GM18520 (cell line): ENCODE data around the gene HDAC3.
A peak's percentile ranks its signal among the peaks of the same experiment; 100 is the strongest.

Experiments
- ATAC-seq: cut with Tn5 transposase; IDR thresholded peaks from one replicate; pipeline ENCODE4 v1.9.1; 2021; ENCODE audit not compliant: unreplicated experiment

Gene HDAC3

DNA sequence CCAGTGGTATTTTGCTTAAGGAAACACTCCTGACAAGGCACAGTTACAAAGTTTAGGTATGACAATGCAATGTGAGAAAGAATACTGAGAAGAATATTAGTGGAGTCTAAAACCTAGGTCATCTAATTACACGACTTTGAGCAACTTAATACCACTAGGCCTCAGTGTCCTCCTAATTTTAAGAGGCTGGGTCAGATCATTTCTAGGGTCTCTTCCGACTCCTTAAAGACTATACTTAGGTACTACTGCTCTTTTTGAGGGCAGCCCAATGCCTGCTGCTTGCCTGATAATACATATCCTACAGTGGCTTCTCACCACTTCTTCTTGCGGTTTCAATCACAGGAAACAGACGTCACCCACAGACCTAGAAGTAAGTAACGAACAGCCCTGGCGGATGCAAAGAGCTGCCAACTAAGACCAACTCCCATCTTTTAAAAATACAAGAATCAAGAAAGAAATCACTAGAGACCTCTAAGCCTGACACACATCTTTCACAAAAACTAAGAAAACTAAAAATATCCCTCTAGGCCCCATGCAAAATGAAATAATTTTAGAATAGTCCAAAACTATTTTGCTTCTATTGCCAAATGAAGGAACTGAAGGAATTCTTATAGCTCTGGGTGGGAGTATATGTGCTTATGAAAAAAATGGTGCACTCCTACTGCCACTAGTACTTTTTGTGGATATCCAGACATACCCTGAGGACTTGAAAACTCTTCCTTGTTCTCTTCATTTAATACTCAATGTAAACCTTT, 30.9 kb downstream of the HDAC3 start:
- ATAC-seq = peak; percentile 96

DNA sequence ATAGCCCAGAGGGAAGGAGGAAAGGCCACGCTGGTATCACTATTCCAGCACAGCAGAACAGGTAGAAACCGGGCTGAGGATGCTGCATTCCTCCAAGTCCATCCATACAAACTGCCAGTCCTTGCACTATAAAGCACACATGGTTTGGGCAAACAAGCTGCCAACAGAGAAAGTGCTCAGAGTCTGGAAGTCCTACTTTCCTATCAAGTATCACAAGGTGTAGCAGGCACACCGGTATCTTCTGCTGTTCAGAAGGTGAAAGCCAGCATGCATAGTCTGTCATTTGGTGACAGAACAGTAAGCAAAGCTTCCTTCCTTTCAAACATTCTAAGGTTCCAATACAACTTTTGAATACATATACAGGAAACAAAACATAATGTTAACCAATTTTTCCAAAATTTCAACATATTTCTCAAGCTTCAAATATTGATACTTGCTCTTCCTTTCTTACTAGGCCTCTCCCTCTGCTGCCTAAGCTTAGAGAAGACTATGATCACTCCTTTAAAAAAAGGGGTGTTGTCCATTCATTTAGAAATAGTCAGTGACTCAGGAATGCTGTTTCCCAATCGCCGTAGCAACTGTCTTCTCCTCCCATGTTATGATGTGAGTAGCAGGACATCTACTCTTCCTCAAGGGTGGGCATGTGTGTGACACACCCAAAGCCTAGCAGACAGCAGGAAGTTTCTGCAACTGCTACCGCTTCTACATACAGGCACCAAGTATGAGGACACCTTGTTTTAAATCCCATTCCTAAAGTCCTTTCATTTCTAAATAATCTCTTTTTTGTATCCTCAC, 32.5 kb downstream of the HDAC3 start:
- ATAC-seq = no peak

DNA sequence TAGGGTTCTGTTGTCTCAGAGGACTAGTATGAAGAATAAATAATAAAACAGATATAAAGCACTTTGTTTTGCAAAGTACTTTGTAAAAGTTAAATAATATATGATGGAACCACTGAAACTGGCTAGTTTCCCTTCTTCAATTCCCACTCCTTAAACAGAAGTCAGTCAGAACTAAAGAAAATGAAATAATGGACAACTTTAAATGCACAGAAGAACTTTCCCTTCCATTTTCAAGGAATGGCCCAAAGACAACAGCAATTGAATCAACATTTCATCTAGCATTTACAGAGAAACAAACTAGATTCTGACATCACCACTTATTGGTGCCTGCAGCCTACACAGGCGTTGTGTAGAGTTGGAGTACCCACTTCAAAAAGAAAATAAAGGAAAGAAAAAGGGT, 34.0 kb downstream of the HDAC3 start:
- ATAC-seq = no peak

DNA sequence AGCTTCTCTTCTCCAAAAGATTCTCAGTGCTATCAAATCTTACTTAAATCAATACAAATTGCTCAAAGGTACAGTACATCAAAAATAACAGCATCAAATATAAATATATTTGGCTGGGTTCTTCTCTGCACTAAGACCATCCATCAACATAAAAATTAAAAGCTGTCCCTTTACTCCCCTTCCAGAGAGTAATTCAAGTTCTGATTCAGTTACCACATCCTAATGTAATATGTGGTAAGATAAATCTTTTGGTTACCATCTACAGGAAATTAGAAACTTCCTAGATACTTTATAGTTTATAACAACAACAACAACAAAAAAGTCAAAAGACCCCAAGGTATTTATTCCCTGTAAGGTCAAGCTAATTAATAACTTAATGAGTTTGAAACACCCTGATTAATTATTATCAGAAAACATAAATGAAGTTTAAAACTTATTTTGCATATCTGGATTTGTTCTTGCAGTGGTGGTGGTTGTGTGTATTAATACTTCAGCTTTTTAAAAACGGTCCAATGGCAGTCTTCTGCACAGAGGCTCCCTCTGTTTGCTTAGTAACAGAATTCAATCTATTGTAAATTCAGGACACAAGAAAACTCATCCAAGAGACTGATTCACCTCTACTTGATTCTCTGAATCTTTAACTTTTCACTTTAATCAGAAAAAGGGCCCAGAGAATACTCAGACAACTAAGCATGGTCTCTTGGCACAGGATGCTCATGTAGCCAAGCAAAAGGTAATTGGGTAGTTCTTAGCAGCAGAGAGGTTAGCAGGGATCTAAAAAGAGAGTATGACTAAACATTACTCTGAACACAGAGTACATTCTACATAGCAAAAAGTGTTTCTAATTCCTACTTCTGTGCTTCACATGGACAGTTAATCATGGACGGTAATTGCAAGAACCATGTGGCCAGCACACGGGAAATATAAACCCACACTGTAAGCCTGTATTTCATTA, 38.0 kb downstream of the HDAC3 start:
- ATAC-seq = no peak

DNA sequence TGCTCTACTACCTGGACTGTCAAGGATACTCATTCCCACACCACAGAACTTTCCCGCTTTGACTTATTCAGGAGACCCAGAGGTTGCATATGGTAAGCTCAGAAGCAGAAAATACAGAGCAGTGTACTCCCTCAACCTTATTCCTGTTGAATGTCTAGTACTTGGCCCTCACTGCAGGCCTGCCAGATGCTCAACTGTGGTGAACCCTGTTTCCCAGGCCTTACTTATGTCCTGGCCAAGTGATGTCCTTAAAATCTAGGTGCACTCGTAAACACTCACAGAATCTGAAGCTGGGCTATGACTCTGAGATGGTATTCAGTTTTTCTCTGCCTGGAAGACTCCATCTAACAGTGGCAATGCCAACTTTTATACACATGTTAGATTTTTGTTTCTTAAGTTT, 38.8 kb downstream of the HDAC3 start:
- ATAC-seq = no peak

DNA sequence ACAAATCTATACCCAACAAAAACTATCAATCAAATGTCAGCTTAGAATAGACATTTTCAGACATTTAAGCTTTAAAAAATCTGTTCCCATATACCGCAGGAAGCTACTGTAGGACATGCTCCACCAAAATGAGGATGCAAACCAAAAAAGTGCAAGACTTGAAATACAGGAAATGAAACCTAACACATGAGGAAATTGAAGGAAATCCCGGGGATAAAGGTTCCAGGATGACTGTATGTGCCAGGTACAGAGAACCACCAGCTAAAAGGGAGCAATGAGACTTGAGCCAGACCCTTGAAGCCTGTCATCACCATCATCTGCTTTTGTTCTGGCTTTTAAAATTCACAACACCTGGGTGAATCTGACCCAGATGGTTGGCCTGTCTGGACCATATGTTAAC, 39.3 kb downstream of the HDAC3 start:
- ATAC-seq = no peak

DNA sequence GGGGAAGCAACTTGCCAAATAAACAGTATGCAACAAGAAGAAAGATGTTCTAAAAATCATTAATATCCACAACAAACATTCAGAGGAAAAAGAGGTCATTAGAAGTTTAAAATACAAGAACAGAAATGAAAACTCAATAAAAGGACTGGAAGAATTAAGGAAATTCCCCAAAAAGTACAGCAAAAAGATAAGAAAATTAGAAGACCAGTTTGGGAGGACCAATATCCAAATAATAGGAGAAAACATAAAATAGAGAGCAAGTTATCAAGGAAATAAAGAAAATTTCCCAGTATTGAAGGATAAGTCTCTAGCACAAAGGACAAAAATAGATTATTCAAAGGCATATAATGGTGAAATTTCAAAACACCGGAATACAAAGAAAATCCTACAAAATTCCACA, 39.8 kb downstream of the HDAC3 start:
- no peak for ATAC-seq

DNA sequence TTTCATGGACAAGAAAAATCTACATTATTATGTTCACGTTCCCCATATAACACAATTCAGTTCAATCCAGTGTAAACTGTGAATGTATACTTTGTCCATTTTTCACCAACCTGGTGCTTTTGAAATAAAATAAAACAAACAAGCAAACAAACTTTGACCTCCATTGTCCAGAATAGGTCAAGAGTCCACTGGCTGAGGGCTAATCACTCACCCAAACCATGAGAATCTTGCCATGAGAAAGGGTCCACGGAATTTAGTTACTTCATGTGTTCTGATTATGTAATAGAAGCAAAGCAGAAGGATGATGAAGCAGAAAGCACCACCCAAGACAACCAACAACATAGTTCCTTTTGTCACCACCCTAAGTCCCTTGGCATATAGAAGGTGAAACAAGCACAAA, 46.5 kb downstream of the HDAC3 start:
- ATAC-seq = no peak

DNA sequence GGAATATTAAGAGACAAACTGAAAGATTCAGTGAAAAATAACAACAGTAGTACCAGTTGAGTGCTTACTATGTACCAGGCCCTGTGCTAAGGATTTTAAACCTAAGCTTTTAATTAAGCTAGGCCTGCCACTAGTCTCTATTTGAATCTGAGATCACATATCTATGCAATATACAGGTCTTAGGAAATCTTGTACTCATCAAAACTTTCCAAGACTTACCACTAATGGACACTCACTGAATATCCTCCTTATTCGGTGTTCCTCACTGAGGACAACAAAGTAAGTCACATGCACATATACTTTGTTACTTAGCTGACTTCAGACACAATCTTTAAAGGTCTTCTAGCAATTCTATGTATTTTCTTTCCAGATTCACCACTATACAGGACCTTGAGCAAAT, 50.4 kb downstream of the HDAC3 start:
- no peak for ATAC-seq

DNA sequence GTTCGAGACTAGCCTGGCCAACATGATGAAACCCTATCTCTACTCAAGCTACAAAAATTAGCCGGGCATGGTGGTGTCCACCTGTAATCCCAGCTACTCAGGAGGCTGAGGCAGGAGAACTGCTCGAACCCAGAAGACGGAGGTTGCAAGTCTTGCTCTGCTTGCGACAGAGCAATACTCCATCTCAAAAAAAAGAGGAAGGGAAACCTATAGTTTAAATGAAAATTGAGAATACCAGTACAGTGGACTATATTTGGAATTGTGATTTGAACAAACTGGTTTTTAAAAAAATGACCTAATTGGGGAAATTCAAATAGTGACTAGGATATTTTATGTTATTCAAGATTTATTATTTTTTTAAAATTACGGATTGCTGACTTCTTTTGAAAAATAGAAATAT, 51.1 kb downstream of the HDAC3 start:
- no peak for ATAC-seq

DNA sequence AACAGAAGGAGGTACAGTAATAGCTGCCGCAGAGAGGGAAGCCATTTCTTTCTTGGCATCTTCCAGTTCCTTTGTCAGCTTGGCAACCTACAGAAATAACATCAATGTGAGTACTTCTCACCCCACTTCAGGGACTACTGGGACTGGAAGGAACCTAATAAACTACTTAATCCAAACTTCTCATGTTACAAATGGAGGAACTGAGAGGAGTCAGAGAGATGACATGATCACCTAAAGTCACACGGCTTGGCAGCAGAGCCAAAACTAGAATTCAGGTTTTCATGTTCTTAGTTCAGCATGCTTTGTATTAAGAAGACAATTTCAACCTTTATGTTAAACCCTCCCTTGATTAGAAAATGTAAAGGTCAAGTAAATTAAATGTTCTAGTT, 62.5 kb downstream of the HDAC3 start:
- ATAC-seq = no peak

DNA sequence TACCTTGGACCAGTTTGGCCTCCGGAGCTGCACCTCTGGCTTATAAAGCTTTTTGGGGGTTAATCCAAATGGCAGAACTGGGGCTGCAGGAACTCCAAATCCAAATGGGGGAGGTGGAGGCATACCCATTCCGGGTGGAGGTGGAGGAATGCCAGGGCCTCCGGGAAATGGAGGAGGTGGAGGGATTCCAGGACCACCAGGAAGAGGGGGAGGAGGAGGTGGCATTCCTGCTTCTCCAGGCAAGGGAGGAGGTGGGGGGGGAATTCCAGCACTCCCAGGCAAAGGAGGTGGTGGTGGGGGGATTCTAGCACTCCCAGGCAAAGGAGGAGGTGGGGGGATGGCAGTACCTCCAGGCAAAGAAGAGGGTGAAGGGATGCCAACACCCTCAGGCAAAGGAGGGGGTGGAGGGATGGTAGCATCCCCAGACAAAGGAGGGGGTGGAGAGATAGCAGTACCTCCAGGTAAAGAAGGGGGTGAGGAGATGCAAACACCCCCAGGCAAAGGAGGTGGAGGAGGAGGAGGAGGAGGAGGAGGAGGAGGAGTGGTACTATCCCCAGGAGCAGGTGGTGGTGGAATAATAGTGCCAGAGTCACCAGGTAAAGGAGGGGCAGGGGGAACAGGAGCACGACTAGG, 63.0 kb downstream of the HDAC3 start:
- ATAC-seq = no peak
